ENCODE measurements around the gene PHTF1.
"Not testable (repeated sequence)": the region's sequence is repeated elsewhere in the genome, so short reads cannot be mapped to it uniquely, and the experiment has no call there.

The PHTF1 gene

GRCh38 chr1:113760102-113761080, 1.1 kb upstream of the PHTF1 start:
- peak overlapping the region; percentile 93 for H3K27ac Mint-ChIP-seq
- H3K4me3 Mint-ChIP-seq: peak overlapping the region; percentile 93
- H3K27me3 Mint-ChIP-seq (ENCODE audit: low read depth): no peaks in the 10 kb centered on the region
- no peaks in the 10 kb centered on the region for H3K9me3 Mint-ChIP-seq
- H3K36me3 Mint-ChIP-seq (ENCODE audit: low read depth): peaks cover 35% of the 10 kb centered on the region
- DNase-seq (ENCODE audit: low spot score): no peak
- H3K4me1 Mint-ChIP-seq (ENCODE audit: low read depth): peaks cover 31% of the 10 kb centered on the region

GRCh38 chr1:113758631-113759332, 504 bp downstream of the PHTF1 start:
- H3K9me3 Mint-ChIP-seq: no peaks in the 10 kb centered on the region
- no peaks in the 10 kb centered on the region for H3K27me3 Mint-ChIP-seq (ENCODE audit: low read depth)

GRCh38 chr1:113756461-113756860, 2.8 kb downstream of the PHTF1 start:
- Mint-ChIP-seq H3K9me3 (no peaks in the 10 kb centered on the region), H3K4me3 (peak overlapping the region; percentile 95), H3K27ac (no peak overlapping the region), H3K36me3 (ENCODE audit: low read depth) (peaks cover 30% of the 10 kb centered on the region), H3K27me3 (ENCODE audit: low read depth) (no peaks in the 10 kb centered on the region), H3K4me1 (ENCODE audit: low read depth) (peaks cover 34% of the 10 kb centered on the region)
- no peak for DNase-seq (ENCODE audit: low spot score)

More at GRCh38 chr1:113758631-113759332, 504 bp downstream of the PHTF1 start:
- Mint-ChIP-seq H3K4me3 (peak overlapping the region; percentile 95), H3K4me1 (ENCODE audit: low read depth) (peaks cover 32% of the 10 kb centered on the region), H3K27ac (peak overlapping the region; percentile 94), H3K36me3 (ENCODE audit: low read depth) (peaks cover 37% of the 10 kb centered on the region)
- DNase-seq (ENCODE audit: low spot score): peak; percentile 67

GRCh38 chr1:113753333-113753732, 6.0 kb downstream of the PHTF1 start:
- H3K4me3 Mint-ChIP-seq; H3K9me3 Mint-ChIP-seq; H3K27me3 Mint-ChIP-seq (ENCODE audit: low read depth); H3K27ac Mint-ChIP-seq; DNase-seq (ENCODE audit: low spot score): not testable (repeated sequence)
- Mint-ChIP-seq H3K4me1 (ENCODE audit: low read depth) (peaks cover 27% of the 10 kb centered on the region), H3K36me3 (ENCODE audit: low read depth) (peaks cover 36% of the 10 kb centered on the region)

GRCh38 chr1:113751516-113751915, 7.8 kb downstream of the PHTF1 start:
- no peak for DNase-seq (ENCODE audit: low spot score)
- no peak overlapping the region for H3K4me3 Mint-ChIP-seq
- no peaks in the 10 kb centered on the region for H3K27me3 Mint-ChIP-seq (ENCODE audit: low read depth)
- peaks cover 17% of the 10 kb centered on the region for H3K4me1 Mint-ChIP-seq (ENCODE audit: low read depth)
- H3K9me3 Mint-ChIP-seq: no peaks in the 10 kb centered on the region
- H3K27ac Mint-ChIP-seq: no peak overlapping the region
- H3K36me3 Mint-ChIP-seq (ENCODE audit: low read depth): peaks cover 40% of the 10 kb centered on the region

GRCh38 chr1:113751114-113751513, 8.2 kb downstream of the PHTF1 start:
- DNase-seq (ENCODE audit: low spot score): no peak
- peaks cover 13% of the 10 kb centered on the region for H3K4me1 Mint-ChIP-seq (ENCODE audit: low read depth)
- H3K36me3 Mint-ChIP-seq (ENCODE audit: low read depth): peaks cover 36% of the 10 kb centered on the region
- no peak overlapping the region for H3K27ac Mint-ChIP-seq
- H3K9me3 Mint-ChIP-seq: no peaks in the 10 kb centered on the region
- H3K4me3 Mint-ChIP-seq: no peak overlapping the region
- H3K27me3 Mint-ChIP-seq (ENCODE audit: low read depth): no peaks in the 10 kb centered on the region

GRCh38 chr1:113749402-113749801, 9.9 kb downstream of the PHTF1 start:
- Mint-ChIP-seq H3K27me3 (ENCODE audit: low read depth) (no peaks in the 10 kb centered on the region), H3K27ac (no peak overlapping the region), H3K4me3 (no peak overlapping the region), H3K36me3 (ENCODE audit: low read depth) (peaks cover 31% of the 10 kb centered on the region), H3K4me1 (ENCODE audit: low read depth) (peaks cover 9% of the 10 kb centered on the region), H3K9me3 (no peaks in the 10 kb centered on the region)
- DNase-seq (ENCODE audit: low spot score): no peak

- Mint-ChIP-seq H3K27me3 (ENCODE audit: low read depth) (no peaks in the 10 kb centered on the region), H3K4me1 (ENCODE audit: low read depth) (peaks cover 13% of the 10 kb centered on the region), H3K4me3 (no peak overlapping the region), H3K27ac (no peak overlapping the region), H3K36me3 (ENCODE audit: low read depth) (peaks cover 24% of the 10 kb centered on the region), H3K9me3 (no peaks in the 10 kb centered on the region)
- DNase-seq (ENCODE audit: low spot score): no peak
Measured at GRCh38 chr1:113747376-113747775, 11.9 kb downstream of the PHTF1 start.

GRCh38 chr1:113745425-113745824, 13.9 kb downstream of the PHTF1 start:
- H3K27ac Mint-ChIP-seq: no peak overlapping the region
- no peaks in the 10 kb centered on the region for H3K27me3 Mint-ChIP-seq (ENCODE audit: low read depth)
- H3K36me3 Mint-ChIP-seq (ENCODE audit: low read depth): peaks cover 28% of the 10 kb centered on the region
- H3K4me3 Mint-ChIP-seq: no peak overlapping the region
- no peak for DNase-seq (ENCODE audit: low spot score)
- peaks cover 18% of the 10 kb centered on the region for H3K4me1 Mint-ChIP-seq (ENCODE audit: low read depth)
- H3K9me3 Mint-ChIP-seq: no peaks in the 10 kb centered on the region

GRCh38 chr1:113744114-113744513, 15.2 kb downstream of the PHTF1 start:
- no peaks in the 10 kb centered on the region for H3K27me3 Mint-ChIP-seq (ENCODE audit: low read depth)
- H3K4me1 Mint-ChIP-seq (ENCODE audit: low read depth): peaks cover 18% of the 10 kb centered on the region
- no peak overlapping the region for H3K4me3 Mint-ChIP-seq
- H3K36me3 Mint-ChIP-seq (ENCODE audit: low read depth): peaks cover 25% of the 10 kb centered on the region
- H3K9me3 Mint-ChIP-seq: no peaks in the 10 kb centered on the region
- no peak for DNase-seq (ENCODE audit: low spot score)
- H3K27ac Mint-ChIP-seq: no peak overlapping the region

- Mint-ChIP-seq H3K4me3 (peak overlapping the region; percentile 10), H3K27me3 (ENCODE audit: low read depth) (no peaks in the 10 kb centered on the region), H3K27ac (peak overlapping the region; percentile 53), H3K9me3 (no peaks in the 10 kb centered on the region), H3K36me3 (ENCODE audit: low read depth) (peaks cover 21% of the 10 kb centered on the region), H3K4me1 (ENCODE audit: low read depth) (peaks cover 18% of the 10 kb centered on the region)
- no peak for DNase-seq (ENCODE audit: low spot score)
Measured at GRCh38 chr1:113742515-113742914, 16.8 kb downstream of the PHTF1 start.

- Mint-ChIP-seq H3K4me1 (ENCODE audit: low read depth) (peaks cover 18% of the 10 kb centered on the region), H3K27ac (peak overlapping the region; percentile 58), H3K4me3 (peak overlapping the region; percentile 21), H3K9me3 (no peaks in the 10 kb centered on the region), H3K36me3 (ENCODE audit: low read depth) (peaks cover 34% of the 10 kb centered on the region), H3K27me3 (ENCODE audit: low read depth) (no peaks in the 10 kb centered on the region)
- no peak for DNase-seq (ENCODE audit: low spot score)
Measured at GRCh38 chr1:113734357-113735055, 24.8 kb downstream of the PHTF1 start.

GRCh38 chr1:113732802-113733201, 26.5 kb downstream of the PHTF1 start:
- no peak for DNase-seq (ENCODE audit: low spot score)
- Mint-ChIP-seq H3K4me3 (no peak overlapping the region), H3K9me3 (no peaks in the 10 kb centered on the region), H3K27me3 (ENCODE audit: low read depth) (no peaks in the 10 kb centered on the region), H3K4me1 (ENCODE audit: low read depth) (peaks cover 18% of the 10 kb centered on the region), H3K36me3 (ENCODE audit: low read depth) (peaks cover 42% of the 10 kb centered on the region), H3K27ac (no peak overlapping the region)

- Mint-ChIP-seq H3K9me3 (peaks cover 35% of the 10 kb centered on the region), H3K27me3 (ENCODE audit: low read depth) (no peaks in the 10 kb centered on the region), H3K4me3 (no peak overlapping the region), H3K27ac (no peak overlapping the region), H3K36me3 (ENCODE audit: low read depth) (peaks cover 74% of the 10 kb centered on the region), H3K4me1 (ENCODE audit: low read depth) (peaks cover 3% of the 10 kb centered on the region)
- DNase-seq (ENCODE audit: low spot score): no peak
Measured at GRCh38 chr1:113721010-113721409, 38.3 kb downstream of the PHTF1 start.
